ENCODE measurements around the gene TCF15.
A peak's percentile ranks its signal among the peaks of the same experiment; 100 is the strongest.
"Not testable (repeated sequence)": the region's sequence is repeated elsewhere in the genome, so short reads cannot be mapped to it uniquely, and the experiment has no call there.

TCF15 gene

GRCh38 chr20:610130-611046, at the start of gene TCF15:
Gene TCF15 (minus strand): TSS chr20:610309. CDS start chr20:610237, 72 bp downstream.
- peak; percentile 74 for DNase-seq

DNA sequence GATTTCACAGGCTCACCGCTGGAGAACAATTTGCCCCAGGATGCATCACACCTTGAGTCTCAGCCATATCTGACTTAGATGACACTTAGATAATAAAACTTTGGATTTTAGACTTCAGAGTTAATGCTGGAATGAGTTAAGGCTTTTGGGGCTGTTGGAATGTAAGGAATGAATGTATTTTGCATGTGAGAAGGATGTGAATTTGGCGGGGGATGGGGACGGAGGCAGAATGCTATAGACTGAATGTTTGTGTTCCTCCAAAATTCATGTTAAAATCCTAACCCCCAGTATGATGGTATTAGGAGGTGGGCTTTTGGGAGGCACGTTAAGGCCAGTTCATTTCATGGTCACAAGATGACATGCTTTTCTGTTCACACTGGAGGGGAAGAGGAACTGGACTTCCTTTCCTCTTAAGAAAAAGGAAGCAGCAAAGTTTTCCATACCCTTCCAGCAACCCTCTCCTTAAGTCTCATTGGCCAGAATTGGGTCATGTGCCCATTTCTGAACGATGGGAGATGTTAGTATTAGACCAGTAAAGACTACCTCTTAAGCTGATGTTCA, 48.7 kb upstream of the TCF15 start:
- DNase-seq, result no peak

- DNase-seq, result no peak
Observed at GRCh38 chr20:658202-658601, 48.1 kb upstream of the TCF15 start.

GRCh38 chr20:655726-656624, 45.9 kb upstream of the TCF15 start:
- DNase-seq, result no peak

DNA sequence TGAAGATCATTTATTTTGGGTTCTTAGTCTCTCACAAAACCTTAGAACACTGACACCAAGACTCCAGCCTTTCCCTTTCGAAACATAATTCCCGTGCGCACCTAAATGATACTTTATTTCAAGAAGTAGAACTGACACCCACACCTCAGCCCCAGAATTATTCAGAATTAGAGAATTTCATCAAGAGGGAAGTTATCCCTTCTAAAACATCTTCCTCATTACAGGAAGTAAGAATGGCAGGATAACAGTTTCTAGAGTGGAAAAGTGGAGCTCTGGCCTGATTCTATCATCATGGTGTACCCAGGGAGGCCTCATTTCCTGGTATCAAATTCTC, 44.3 kb upstream of the TCF15 start:
- no peak for DNase-seq

DNA sequence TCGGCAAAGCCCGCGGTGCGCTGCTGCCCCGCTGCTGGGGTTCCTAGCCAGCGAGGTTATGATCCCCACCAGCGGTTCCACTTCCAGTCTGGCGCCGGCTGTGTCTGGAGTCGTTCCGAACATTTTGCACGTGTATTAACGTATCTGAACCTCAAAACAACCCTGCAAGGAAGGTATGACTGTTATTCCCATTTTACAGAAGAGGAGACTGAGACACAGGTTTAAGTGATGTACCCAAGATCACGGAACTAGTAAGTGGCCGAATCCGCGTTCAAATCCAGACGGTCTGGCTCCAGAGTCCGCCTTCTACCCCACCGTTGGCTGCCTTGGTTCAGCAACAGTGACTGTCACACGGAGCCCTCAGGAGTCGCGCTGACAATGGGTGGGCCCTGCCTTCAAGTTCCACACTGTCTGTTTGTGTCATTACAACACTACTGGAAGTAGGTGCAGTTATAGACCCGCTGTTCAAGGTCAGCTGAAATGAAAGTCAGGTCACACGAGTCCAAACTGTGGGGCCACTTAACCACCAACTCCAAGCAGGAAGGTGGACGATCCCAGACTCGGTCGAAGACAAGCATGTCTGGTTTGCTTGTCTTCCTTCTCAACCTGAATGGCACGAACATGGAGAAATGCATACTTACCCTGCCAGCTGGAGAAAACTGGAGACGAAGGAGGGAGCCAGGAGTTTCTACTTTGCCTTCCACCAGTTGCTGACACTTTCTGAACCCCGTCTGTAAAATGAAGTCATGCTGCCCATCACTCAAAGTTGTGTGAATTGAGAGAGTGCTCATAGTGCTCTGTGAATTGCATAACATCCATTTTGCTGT, 43.7 kb upstream of the TCF15 start:
- no peak for DNase-seq

DNA sequence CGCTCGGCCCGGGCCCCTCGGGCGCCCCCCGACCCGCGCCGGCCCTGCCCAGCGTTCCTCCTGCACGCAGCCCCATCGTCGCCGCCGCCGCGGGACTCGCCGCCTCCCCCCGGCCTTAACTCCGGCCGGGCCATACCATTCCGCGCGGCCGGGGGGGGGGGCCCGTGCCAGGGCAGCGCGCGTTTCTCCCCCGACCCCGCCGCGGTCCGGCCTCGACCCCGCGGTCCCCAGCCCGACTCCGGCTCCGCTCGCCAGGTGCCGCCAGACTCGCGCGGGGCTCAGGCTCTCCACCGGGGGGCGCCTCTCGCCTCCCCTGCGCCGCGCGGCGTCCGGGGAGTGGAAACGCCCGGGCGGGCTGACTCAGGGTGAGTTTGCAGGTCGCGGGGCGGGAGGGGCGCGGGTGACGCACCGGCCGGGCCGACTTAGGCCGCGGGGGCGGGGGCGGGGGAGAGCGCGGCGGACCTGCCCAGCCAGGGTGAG, 43.0 kb upstream of the TCF15 start, which contains the start of gene SRXN1:
Gene SRXN1, minus strand, starts transcription at position 91 of the 480 bp plus-strand sequence. Its CDS starts 15 bp downstream, at position 76.
- DNase-seq, result peak; percentile 95

- peak; percentile 36 for DNase-seq
Observed at GRCh38 chr20:652615-653109, 42.6 kb upstream of the TCF15 start.

DNA sequence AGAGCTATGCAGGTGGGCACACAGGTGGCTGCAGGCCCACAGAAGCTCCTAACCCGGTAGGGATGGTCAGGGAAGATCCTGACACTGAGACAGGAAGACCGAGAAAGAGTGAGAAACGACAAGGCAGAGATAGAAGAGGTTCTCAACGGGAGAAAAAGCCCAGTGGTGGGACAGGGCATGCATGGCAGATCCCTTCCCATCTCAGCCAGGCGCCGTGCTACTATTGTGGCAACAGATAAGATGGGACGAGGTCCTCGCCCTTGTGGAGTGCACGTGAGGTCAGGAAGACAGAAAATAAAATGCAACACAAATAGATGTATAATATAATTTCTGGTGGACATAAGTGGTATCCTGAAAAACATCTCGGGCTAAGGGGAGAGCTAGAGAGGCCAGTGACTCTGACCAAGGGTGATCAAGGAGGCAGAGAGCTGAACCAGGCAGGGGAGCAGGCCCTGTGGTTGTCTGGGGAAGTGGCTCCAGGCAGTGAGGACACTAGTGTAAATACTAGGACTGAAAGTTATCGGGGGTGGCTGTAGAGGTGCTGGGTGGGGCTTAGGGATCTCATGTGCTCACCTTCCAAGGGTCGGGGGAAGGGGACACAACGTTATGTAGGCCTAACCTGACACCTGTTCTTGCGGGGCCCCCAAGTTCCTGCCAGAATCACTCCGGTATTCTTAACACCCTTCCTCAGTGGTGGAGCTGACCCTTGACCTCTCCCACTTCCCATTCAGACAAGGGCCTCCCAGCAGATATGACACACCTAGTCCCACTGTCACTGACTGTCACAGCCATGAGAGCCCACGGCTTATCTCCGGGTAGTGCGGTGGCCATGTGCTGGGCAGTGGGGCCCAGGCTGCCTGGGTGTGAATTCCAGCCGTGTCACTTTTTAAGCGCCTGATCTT, 41.9 kb upstream of the TCF15 start:
- DNase-seq, result peak; percentile 42

DNA sequence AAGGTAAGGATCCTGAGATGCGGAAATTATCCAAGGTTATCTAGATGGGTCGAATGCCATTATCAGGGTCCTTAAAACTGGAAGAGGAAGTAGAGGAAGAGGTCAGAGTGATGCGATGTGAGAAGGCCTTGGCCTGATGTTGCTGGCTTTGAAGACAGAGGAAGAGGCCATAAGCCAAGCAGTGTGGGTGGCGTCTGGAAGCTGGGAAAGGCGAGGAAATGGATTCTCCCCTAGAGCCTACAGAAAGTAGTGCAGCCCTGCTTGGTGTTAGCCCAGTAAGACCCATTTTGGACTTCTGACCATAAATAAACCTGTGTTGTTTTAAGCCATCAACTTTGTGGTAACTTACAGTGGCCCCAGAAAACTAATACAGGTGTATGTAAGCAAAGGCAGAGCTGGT, 40.8 kb upstream of the TCF15 start:
- DNase-seq, result no peak

- DNase-seq, result no peak
Observed at GRCh38 chr20:650281-650680, 40.2 kb upstream of the TCF15 start.

- DNase-seq, result no peak
Observed at GRCh38 chr20:647479-648019, 37.4 kb upstream of the TCF15 start.

- DNase-seq, result no peak
Observed at GRCh38 chr20:646868-647233, 36.7 kb upstream of the TCF15 start.

- DNase-seq, result no peak
Observed at GRCh38 chr20:646107-646867, 36.2 kb upstream of the TCF15 start.

- DNase-seq, result peak; percentile 78
Observed at GRCh38 chr20:645318-646106, 35.4 kb upstream of the TCF15 start.

GRCh38 chr20:644692-645317, 34.7 kb upstream of the TCF15 start:
- DNase-seq, result no peak

- no peak for DNase-seq
Observed at GRCh38 chr20:642398-643174, 32.5 kb upstream of the TCF15 start.

- not testable (repeated sequence) for DNase-seq
Observed at GRCh38 chr20:642013-642397, 31.9 kb upstream of the TCF15 start.
